SK-N-DZ (cell line): Measurements from ENCODE around the gene LTBP3.

ENCODE experiments used
- DNase-seq: peaks from one replicate; pipeline ENCODE4 v3.0.0-alpha.2; 2015; ENCODE audit warnings: low spot score
- small RNA-seq, 2 experiments: library from RNA; depleted of rRNA; stranded (forward); fragments of <200 nt; gene quantifications; one replicate each; pipeline ENCODE3, GENCODE V24; 2014

LTBP3 gene

GRCh38 chr11:65498042-65498726 lies 60.0 kb downstream of the LTBP3 start:
- DNase-seq = peak; percentile 80

GRCh38 chr11:65497141-65498041 lies 60.8 kb downstream of the LTBP3 start:
- DNase-seq = peak; percentile 98

GRCh38 chr11:65496304-65497140 lies 61.6 kb downstream of the LTBP3 start:
- peak; percentile 70 for DNase-seq

GRCh38 chr11:65493367-65494176 lies 64.6 kb downstream of the LTBP3 start:
- DNase-seq = no peak

GRCh38 chr11:65492637-65493366 lies 65.4 kb downstream of the LTBP3 start:
- DNase-seq = no peak

- DNase-seq = no peak
These were observed 65.8 kb downstream of the LTBP3 start for GRCh38 chr11:65492387-65492636.

- DNase-seq = no peak
These were observed 66.4 kb downstream of the LTBP3 start for GRCh38 chr11:65491614-65492386.

GRCh38 chr11:65491163-65491465 lies 67.0 kb downstream of the LTBP3 start:
- no peak for DNase-seq

GRCh38 chr11:65489706-65490320 lies 68.3 kb downstream of the LTBP3 start:
- no peak for DNase-seq

GRCh38 chr11:65489035-65489705 lies 69.0 kb downstream of the LTBP3 start:
- peak; percentile 75 for DNase-seq

Small RNA genes lying within 50 kb of the gene (small RNA-seq; reads per million reads assigned to genes)
- gene AP001362.1 = 0 reads per million in 2 experiments
- 0 reads per million in 2 experiments for gene RF01684
